M059J (cell line): Measurements from ENCODE around the gene NRBF2. TPM values are rescaled to one million over a fixed set of nuclear protein-coding genes. Genes with fewer than 3 reads are reported as not detected.
"Not testable (repeated sequence)": the region's sequence is repeated elsewhere in the genome, so short reads cannot be mapped to it uniquely, and the experiment has no call there.

Experiments used
- DNase-seq: peaks from one replicate; pipeline ENCODE4 v3.0.0-alpha.2; 2012; ENCODE audit warnings: low read depth
- total RNA-seq: library from RNA; depleted of rRNA; stranded (reverse); fragments of >200 nt; shearing (Covaris generic); gene quantifications from 2 replicates; pipeline ENCODE4 v1.2.3, GENCODE V29; 2014; rRNA removed

Gene NRBF2
- total RNA-seq, result 28.0 and 30.2 TPM in 2 replicates

DNA sequence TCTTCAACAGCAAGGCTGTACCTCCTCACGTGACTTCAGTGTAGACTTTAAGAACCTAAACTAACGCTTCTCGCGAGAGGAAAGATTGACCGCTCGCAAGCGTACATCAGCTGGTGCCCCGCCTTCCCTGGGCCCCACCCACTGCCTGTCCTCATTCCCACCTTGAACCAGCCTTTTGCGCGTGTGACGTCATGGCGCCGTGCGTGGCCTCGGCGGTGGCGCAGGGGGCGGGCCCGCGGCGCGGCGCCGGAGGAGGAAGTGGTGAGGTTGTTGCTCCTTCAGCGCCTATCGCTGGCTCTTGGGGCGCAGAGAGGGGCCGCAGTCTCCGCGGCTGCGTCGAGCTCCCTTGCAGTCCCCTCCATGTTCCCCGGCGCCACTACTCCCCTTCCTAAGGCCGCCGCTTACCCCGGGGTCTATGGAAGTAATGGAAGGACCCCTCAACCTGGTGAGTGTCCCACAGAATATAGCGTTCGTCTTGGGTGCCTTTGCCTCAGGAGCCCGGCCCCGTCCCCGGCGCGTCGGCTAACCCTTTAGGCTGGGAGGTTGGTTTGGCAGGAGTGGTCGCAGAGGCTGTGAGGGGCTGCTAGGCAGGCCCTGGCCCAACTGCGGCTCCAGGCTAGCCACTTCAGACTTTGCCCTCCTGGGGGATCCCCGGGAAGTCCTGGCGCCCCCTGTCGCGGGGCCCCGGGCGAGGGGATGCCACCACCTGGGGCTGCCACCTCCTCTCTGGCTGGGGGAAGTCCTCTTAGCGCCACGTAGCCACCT is at the start of gene NRBF2:
TSS of gene NRBF2 (plus strand) at position 273 of the 765 bp plus-strand sequence. CDS start at position 416, 143 bp downstream.
- DNase-seq, result peak; percentile 98

DNA sequence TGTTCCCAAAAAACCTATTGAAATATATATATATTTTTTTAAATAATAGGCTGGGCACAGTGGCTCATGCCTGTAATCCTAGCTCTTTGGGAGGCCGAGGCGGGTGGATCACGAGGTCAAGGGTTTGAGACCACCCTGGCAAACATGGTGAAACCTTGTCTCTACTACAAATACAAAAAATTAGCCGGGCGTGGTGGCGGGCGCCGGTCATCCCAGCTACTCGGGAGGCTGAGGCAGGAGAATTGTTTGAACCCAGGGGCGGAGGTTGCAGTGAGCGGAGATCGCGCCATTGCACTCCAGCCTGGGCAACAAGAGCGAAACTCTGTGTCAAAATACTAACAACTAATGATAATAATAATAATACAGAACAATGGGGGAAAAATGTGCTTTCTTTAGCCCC is 49.7 kb upstream of the NRBF2 start:
- DNase-seq, result not testable (repeated sequence)

DNA sequence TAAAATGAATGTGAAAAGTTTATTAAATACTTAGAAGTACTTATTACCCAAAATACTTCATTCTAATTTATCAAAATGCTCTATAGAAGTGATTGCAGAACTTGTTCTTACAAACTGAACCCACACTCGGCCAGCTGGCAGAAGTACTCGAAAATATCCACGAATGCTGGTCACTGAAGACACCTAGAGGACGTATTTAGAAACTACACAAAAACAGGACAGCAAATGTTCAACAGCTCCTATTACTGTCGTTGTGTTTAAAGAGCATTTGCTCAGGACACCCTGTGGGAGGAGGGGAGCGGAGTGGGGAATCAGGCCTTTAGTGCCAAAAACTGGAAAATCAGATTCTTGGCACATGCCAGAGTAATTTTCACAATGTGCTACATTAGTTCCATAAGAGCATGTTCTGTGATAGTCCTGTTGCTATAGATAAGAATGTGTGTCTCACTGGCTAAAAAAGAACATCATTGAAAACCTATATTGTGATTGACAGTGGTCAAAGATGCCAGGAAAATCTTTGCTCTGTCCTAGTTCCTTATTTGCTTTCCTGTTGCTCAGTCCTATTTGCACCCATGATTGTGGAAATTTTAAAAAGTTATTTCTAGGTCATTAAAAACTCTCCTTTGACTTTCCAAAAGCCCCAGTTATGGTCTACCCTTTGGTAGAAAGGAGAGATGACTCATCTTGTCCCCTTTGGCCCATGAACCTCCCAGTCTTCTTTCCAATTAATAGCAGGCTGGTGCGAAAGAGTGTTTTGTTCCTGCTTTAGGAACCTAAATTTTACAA is 49.0 kb upstream of the NRBF2 start:
- DNase-seq, result peak; percentile 66

DNA sequence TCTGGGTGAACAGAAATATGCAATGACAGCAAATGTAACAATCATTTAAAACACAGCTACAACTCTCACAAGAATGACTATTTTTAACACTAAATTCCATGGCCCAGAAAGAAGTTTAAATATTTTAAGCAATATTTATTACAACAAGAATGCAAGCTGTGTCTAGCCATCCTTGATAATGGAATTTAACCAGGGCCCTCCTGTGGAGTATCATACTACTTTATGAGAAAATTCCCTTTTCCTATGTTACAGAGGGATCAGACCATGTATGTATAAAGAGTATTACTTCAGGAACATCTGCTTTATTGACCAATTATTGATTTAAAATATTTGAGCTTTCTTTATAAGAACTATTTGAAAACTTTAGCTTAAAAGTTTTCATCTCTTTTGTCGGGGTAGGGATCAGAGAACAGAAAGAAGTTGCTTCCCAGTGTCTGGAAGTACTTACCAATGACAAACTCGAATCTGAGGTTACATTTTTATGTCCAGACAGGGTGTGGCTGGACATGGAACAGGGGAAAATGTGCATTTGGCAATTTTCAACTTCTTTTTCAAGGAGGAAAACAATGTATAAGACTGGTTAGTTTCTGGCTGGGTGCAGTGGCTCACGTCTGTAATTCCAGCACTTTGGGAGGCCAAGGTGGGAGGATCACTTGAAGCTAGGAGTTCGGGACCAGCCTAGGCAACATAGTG is 48.3 kb upstream of the NRBF2 start:
- DNase-seq, result no peak

DNA sequence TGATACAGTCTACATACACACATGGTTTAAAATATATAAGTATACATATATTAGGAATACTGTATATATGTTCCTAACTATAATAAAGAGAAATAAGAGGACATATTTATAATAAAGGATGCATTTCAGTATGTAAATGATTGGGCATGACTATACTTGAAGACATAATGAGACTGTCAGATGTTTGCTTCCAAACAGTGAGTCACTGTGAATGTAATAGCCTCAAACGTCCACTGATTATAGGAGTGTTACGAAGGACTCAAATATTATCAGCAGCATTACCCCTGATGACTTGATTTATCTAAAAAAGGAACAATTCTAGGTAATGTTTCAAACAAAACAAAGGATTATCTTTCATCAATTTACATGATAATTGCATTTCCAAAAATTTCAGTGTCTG is 39.9 kb upstream of the NRBF2 start:
- DNase-seq, result no peak

DNA sequence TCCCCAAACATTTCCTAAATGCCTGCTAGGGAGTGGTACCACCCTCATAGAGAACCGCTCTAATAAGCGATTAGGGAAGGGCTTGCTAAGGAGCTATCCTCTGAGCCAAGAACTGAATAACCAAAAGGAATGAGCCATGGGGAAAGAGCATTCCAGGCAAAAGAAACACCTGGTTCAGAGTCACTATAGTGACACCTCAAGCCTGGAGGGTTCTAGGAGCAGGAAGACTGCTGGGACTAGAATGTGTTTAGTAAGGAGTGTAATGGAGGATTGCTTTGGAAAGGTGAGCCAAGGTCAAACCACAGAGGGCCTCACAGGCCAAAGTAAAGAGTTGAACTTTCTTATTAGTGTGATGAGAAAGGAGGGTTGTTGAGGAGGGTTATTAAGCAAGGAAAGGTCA is 38.7 kb upstream of the NRBF2 start:
- peak; percentile 15 for DNase-seq

DNA sequence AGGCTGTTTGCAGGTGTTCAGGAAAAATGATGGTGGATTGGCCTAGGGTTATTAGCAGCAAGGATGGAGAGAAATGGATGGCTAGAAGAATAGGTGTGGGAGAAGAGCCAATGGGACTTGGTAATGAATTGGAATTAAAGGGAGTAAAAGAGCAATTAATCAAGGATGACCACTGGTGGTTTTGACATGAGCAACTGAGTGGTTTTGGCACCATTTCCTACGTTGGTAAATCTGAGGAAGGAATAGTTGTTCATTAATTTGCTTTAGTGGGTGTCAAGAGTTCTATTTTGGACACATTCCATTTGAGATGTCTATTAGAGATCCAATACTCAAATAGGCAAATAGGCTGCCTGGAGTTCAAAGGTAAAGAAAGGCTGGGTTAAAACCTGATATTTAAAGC is 38.2 kb upstream of the NRBF2 start:
- DNase-seq, result no peak

DNA sequence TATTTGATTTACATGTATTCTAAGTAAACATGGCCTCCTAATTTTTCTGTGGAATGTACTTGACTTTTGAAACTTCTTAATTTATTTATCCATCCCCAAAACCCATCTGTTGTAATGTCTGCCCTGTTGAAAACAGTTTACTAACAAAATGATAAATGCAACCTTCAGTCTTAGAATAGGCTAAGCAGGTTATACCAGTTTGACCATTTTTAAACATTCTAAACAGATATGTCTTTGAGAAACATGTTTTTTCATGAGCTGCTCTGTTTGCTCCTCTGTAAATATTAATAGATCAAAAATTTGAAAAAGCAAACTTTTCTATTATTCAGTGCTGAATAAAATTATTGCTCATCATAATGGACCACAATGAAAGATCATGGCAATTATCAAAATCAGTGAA is 33.4 kb upstream of the NRBF2 start:
- no peak for DNase-seq

DNA sequence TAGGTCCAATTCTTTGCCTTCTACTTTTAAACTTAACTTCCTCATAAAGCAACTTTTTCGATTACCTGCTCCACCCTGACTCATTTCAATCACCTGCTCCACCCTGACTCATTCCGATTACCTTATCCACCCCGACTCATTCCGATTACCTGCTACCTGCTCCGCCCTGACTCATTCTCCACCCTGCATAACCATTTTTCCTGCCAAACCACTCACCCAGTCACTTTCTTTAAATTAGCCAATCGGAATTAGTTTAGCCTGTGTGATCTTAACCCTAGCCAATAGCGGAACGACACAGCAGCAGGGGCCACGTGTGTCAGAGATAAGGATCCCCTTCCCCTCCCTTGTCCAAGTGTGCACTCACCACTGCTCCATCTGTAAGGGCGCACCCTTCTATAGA is 32.0 kb upstream of the NRBF2 start:
- DNase-seq, result not testable (repeated sequence)

DNA sequence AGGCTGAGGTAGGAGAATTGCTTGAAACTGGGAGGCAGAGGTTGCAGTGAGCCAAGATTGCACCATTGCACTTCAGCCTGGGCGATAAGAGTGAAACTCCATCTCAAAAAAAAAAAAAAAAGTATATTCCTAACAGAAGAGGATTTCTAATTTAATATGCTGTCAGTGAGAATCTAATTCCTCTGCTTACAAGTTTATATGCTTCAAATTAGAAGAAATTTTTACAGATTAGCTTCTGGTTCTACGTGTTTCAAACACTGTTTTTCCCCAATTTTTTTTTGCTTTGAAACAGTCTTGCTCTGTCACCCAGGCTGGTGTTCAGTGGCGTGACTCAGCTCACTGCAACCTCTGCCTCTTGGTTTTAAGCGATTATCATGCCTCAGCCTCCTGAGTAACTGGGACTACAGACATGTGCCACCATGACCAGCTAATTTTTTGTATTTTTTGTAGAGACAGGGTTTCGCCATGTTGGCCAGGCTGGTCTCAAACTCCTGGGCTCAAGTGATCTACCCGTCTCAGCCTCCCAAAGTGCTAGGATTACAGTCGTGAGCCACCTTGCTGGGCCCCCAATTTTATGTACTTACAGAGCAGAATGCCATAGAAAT is 30.7 kb upstream of the NRBF2 start:
- DNase-seq, result peak; percentile 18

DNA sequence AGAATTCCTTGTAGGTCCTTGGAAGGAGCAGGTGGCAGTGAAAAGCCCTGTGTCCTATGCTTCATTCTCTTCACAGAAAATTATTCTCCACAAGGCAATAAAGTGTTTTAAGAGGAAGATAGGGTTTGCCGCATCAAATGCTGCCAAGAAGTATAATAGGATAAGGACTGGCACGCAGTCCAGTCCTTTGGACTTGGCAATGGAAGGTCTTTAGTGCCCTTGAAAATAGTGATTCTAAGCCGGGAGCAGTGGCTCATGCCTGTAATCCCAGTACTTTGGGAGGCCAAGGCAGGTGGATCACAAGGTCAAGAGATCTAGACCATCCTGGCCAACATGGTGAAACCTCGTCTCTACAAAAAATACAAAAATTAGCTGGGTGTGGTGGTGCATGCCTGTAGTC is 29.9 kb upstream of the NRBF2 start:
- not testable (repeated sequence) for DNase-seq

DNA sequence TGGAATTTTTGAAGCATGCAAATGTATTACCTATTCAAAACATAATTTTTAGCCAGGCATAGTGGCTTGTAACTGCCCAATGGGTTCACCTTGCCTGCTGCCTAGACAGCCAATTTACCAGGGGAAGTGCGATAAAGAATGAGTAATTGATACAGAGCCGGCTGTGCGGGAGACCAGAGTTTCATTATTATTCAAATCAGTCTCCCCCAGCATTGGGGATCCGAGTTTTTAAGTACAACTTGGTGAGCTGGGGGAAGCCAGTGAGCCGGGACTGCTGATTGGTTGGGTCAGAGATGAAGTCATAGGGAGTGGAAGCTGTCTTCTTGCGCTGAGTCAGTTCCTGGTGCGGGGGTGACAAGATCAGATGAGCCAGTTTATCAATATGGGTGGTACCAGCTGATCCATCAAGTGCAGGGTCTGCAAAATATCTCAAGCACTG is 29.1 kb upstream of the NRBF2 start:
- no peak for DNase-seq

DNA sequence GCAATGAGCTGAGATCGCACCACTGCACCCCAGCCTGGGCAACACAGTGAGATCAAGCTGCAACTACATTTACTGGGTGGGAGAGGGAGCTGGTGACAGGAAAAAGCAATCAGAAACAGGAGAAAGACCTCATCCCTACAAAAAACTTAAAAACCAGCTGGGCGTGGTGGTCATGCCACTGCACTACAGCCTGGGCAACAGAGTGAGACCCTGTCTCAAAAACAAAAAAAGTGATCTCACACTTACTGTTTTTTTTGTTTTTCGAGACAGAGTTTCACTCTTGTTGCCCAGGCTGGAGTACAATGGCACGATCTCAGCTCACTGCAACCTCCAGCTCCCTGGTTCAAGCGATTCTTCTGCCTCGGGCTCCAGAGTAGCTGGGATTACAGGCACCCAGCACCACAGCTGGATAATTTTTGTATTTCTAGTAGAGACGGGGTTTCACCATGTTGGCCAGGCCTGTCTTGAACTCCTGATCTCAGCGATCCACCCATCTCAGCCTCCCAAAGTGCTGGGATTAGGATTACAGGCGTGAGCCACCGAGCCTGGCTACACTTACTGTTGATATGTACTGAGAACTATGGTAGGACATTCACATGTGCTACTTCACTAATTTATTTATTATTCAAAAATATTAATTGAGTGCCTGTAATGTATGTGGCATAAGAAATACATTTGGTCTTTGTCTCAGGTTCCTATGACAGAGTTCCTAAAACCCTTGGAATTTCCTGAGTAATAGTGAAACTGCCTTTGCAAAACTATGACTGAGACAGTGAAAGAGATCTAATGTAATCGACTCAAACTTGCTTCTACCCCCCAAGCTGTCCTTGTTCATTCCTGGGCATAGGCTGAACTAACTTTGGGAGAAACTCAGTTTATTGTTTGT is 27.7 kb upstream of the NRBF2 start:
- peak; percentile 24 for DNase-seq

DNA sequence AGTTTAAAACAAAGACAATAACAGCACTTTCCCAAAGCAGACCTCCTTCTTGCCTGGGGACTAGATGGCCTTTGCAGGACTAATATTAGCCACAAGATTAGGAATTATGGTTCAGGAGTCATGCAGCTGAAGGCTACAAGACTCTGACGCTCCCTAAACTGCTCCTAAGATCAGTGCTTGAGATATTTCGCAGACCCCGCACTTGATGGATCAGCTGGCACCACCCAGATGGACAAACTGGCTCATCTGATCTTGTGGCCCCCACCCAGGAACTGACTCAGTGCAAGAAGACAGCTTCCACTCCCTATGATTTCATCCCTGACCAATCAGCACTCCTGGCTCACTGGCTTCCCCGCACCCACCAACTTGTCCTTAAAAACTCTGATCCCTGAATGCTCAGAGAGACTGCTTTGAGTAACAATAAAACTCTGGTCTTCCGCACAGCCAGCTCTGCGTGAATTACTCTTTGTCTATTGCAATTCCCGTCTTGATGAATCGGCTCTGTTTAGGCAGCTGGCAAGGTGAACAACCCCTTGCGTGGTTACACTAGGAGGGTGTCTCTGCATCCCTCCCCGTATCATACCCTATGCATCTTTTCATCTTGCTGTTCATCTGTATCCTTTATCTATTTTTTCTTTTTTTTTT is 26.9 kb upstream of the NRBF2 start:
- DNase-seq, result peak; percentile 43

DNA sequence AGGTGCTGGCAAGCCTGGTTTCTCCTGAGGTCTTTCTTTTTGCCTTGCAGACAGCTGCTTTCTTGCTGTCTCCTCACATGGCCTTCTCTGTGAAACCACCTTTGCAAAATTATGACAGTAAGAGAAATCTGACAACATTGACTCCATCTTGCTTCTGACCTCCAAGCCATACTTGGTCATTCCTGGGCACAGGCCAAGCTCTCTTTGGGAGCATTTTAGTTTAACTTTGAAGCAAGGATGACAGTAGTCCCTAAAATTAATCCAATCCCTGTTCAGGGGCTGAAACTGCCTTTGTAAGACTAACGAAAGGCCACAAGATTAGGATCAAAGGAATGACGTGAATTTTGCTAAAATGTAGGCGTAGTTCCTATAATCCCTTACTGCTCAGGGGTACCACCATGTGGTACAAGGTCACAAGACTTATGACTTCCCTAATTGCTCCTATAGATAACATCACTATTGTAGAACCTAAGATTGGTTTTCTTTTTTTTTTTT is 25.1 kb upstream of the NRBF2 start:
- no peak for DNase-seq

DNA sequence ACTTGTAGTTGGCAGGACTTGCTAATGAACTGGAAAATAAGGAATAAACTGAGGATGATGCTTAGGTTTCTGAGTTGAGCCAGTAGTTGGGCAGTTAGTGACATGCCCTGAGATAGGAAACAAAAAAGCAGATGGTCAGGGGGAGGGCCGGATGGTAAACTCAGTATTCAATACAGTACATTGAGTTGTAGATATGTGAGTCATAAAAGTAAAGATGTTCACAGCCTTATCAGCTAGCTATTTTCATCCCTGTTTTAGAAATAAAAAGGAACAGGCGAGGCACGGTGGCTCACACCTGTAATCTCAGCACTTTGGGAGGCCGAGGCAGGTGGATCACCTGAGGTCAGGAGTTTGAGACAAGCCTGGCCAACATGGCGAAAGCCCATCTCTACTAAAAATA is 22.2 kb upstream of the NRBF2 start:
- DNase-seq, result no peak

DNA sequence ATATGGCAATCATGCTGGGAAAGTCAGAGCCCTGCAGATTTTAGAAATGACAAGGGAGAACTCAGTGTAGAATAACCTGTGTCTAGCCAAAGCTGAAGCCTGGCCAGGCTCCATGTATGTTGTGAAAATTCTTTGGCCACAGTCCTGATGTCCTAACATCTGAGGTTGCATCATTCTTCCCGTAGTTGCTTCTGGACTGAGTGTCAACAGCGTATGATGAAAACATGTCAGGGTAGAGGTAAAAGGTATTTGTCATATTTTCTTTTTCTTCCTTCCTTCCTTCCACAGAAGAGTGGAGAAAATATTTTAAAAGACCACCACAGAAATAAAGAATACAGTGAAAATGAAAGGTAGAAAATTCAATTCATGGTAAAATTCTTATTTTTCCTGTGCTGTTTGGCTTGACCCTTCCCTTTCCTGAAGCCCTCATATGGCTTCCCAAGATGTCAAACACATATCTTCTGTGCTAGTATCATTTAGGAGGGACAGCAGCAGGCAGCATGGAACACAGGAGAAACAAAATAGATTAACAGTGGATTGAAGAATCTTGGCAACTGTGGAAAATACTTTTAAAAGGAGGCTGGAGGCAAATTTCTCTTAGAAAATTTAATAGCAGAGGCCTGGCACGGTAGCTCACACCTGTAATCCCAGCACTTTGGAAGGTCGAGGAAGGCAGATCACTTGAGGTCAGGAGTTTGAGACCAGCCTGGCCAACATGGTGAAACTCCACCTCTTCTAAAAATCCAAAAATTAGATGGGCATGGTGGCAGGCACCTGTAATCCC is 18.9 kb upstream of the NRBF2 start:
- peak; percentile 55 for DNase-seq

DNA sequence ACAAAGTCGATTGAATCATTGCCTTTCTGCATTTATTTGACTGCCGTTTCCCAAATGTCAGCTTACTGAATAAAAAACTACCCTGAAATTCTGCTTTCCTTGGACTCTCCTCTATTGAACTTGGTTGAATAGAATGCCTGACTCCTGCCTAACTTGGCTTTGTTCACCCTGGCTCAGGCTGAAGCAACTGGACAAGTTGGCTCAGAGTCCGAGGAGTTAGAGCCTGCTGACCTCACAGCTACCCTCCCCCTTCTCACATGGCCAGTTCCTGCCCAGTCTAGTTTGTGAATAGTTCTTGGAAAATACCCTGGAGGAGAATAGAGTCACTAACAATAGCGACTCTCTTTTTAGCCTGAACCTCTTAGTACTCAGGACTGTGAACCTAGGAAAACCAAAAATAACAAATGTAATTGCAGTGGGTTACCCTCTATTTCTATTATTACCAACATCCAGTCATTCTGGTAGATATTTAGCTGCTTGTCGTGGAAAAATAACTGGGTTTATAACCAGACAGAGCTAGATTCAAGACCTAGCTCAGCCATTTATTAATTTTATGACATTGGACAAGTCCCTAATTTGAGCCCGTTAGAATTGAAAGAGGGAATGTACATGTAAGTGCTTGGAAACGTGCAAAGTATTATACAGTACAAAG is 17.3 kb upstream of the NRBF2 start:
- DNase-seq, result peak; percentile 71
